Osteoblast (primary cell): ENCODE data around the gene LHFPL2. TPM values are rescaled to one million over a fixed set of nuclear protein-coding genes. Genes with fewer than 3 reads are reported as not detected.
A peak's percentile ranks its signal among the peaks of the same experiment; 100 is the strongest.

Source experiments
- DNase-seq: peaks from one replicate; pipeline ENCODE4 v3.0.0; 2011; ENCODE audit warnings: low spot score, mixed read lengths; ENCODE audit not compliant: insufficient read length; ENCODE audit errors: missing footprints
- H2AFZ ChIP-seq: 2 replicates; pipeline ENCODE4 v1.6.0; 2011; ENCODE audit warnings: mild to moderate bottlenecking, low read length
- H3K27ac ChIP-seq: 2 replicates; pipeline ENCODE4 v1.5.1; 2011; ENCODE audit warnings: mild to moderate bottlenecking, low read depth, low read length, moderate library complexity
- H3K27me3 ChIP-seq: 2 replicates; pipeline ENCODE4 v1.6.0; 2012; ENCODE audit warnings: mild to moderate bottlenecking, control low read depth, inconsistent platforms, low read length, moderate library complexity; ENCODE audit not compliant: insufficient read depth
- H3K36me3 ChIP-seq: 2 replicates; pipeline ENCODE4 v1.5.1; 2011; ENCODE audit warnings: mild to moderate bottlenecking, low read length, control low read depth, moderate library complexity; ENCODE audit not compliant: insufficient read depth
- H3K4me1 ChIP-seq: 2 replicates; pipeline ENCODE4 v1.5.1; 2011; ENCODE audit warnings: mild to moderate bottlenecking, low read length, control low read depth, moderate library complexity; ENCODE audit not compliant: insufficient read depth
- H3K4me2 ChIP-seq: 2 replicates; pipeline ENCODE4 v1.6.0; 2011; ENCODE audit warnings: mild to moderate bottlenecking, low read length; ENCODE audit not compliant: insufficient read depth
- H3K4me3 ChIP-seq: fragments of 200-600 bp; sonication (generic); 3 replicates; pipeline ENCODE4 v1.5.1; 2012; ENCODE audit warnings: mild to moderate bottlenecking, low read length, inconsistent platforms; ENCODE audit not compliant: insufficient read depth
- H3K79me2 ChIP-seq: 2 replicates; pipeline ENCODE4 v1.6.0; 2012; ENCODE audit warnings: mild to moderate bottlenecking, low read length, control low read depth, inconsistent platforms; ENCODE audit not compliant: insufficient read depth
- H3K9me3 ChIP-seq: 2 replicates; pipeline ENCODE4 v1.5.1; 2011; ENCODE audit warnings: low read depth, low read length, control low read depth
- H4K20me1 ChIP-seq: 2 replicates; pipeline ENCODE4 v1.6.0; 2012; ENCODE audit warnings: mild to moderate bottlenecking, low read length, control low read depth; ENCODE audit not compliant: insufficient read depth
- total RNA-seq: library from RNA; depleted of rRNA; stranded (reverse); fragments of >200 nt; gene quantifications from 2 replicates; pipeline ENCODE4 v1.2.3, GENCODE V29; 2012
- TF ChIP-seq, protein P1 (sequence below): IDR thresholded peaks from 2 replicates; pipeline ENCODE4 v1.5.1; 2011; ENCODE audit warnings: mild to moderate bottlenecking, low read depth, low read length, moderate library complexity; ENCODE audit errors: extremely low read depth

The LHFPL2 gene
- total RNA-seq, 1 donor: 64.4 TPM

DNA sequence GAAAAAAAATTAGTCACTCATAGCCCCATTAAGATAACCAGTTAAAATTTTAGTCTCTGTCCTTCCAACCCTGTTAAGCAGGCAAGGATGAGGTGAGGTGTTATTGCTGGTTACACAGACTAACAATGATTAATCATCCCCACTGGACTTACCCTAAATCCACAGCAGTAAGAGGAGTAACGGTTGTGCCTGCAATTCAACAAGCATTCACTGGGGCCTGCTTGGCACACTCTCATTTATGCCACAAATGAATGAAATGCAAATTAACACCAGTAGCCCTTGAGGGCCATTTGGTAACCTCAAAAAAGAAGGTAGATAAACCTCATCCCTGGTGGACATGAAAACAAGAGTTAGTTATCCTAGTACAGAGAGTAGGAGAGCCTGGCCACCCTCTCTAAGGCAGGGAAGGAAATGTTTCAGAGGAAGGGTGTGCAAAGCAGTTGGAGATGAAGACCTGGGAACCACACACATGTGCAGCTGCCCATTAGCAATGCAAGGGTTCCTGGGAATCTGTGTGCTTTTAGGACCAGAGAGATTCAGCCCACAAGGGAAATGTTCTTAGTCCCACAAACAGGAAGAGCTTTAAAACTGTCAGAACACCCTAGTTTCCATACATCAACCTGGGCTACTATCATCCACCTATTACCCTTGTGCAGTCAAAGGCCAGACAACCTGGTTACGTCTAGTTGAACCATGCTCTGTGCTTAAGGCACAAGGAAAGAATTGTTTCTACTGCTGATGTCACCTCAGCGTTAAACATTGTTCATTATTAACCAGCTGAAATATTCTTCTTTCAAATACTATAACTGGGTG lies 7.7 kb downstream of the LHFPL2 start:
- Histone ChIP-seq H3K27ac (peak overlapping the region; percentile 71), H3K9me3 (no peaks in the 10 kb centered on the region), H3K4me1 (peaks cover 36% of the 10 kb centered on the region), H2AFZ (no peak overlapping the region), H3K79me2 (peaks cover 84% of the 10 kb centered on the region), H3K4me2 (peak overlapping the region; percentile 23), H3K4me3 (no peak overlapping the region), H4K20me1 (peaks cover 11% of the 10 kb centered on the region), H3K27me3 (no peaks in the 10 kb centered on the region), H3K36me3 (no peaks in the 10 kb centered on the region)
- TF ChIP-seq, protein P1, sequence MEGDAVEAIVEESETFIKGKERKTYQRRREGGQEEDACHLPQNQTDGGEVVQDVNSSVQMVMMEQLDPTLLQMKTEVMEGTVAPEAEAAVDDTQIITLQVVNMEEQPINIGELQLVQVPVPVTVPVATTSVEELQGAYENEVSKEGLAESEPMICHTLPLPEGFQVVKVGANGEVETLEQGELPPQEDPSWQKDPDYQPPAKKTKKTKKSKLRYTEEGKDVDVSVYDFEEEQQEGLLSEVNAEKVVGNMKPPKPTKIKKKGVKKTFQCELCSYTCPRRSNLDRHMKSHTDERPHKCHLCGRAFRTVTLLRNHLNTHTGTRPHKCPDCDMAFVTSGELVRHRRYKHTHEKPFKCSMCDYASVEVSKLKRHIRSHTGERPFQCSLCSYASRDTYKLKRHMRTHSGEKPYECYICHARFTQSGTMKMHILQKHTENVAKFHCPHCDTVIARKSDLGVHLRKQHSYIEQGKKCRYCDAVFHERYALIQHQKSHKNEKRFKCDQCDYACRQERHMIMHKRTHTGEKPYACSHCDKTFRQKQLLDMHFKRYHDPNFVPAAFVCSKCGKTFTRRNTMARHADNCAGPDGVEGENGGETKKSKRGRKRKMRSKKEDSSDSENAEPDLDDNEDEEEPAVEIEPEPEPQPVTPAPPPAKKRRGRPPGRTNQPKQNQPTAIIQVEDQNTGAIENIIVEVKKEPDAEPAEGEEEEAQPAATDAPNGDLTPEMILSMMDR: peak; percentile 16
- DNase-seq: no peak

DNA sequence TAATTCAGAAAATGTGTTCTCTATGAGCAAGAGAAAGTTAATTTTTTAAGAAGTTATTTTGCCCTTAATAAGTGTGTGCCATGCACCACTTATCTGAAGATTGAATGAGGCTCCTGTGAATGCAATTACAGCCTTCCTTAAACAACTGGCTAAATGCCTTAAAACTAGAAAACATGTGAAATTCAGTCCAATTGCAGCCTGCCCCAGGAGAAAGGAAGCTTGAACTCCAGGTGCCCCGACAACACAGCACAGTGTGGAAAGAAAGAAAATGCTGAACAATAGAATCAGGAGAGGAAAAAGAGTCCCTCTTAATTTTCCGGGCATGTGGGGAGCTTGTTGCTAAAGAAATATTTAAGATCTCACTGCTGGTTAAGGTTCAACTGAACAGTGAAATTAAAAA lies 8.8 kb downstream of the LHFPL2 start:
- Histone ChIP-seq H4K20me1 (peaks cover 13% of the 10 kb centered on the region), H3K4me3 (no peak overlapping the region), H3K79me2 (peaks cover 82% of the 10 kb centered on the region), H3K4me2 (no peak overlapping the region), H2AFZ (no peak overlapping the region), H3K27ac (peak overlapping the region; percentile 71), H3K9me3 (no peaks in the 10 kb centered on the region), H3K4me1 (peaks cover 41% of the 10 kb centered on the region), H3K27me3 (no peaks in the 10 kb centered on the region), H3K36me3 (no peaks in the 10 kb centered on the region)
- DNase-seq: no peak
- TF ChIP-seq, protein P1: no peak

DNA sequence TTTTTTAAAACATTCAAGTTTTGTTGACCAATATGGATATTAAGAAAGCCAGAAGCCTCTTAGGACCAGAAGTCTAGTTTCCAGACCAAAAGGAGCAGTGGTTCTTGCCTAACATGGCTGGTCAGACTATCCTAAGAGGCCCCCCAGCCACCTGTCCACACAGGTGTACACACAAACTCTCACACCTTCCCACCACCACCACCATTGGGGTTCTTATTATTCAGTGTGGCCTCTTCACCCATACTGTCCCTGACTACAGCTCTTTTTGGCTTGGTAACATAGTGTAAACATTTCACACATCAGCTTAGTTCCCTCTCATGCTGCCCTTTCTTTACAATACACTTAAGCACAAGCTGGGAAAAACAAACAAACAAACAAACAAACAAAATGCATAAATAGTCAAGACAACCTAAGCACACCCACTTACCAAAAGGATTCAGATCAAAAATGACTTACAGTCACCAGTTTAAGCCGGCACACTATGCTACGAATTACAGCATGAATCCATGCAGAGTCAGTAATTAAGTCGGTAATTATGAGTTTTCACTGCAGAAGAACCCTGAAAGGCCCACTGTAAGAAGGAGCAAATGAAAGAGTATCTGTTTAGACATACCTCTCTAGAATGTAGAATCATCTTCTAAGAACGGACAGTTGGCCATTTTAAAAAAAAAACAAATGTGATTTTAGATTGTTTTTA lies 9.5 kb downstream of the LHFPL2 start:
- Histone ChIP-seq H3K4me1 (peaks cover 48% of the 10 kb centered on the region), H3K4me3 (no peak overlapping the region)
- TF ChIP-seq, protein P1: no peak

DNA sequence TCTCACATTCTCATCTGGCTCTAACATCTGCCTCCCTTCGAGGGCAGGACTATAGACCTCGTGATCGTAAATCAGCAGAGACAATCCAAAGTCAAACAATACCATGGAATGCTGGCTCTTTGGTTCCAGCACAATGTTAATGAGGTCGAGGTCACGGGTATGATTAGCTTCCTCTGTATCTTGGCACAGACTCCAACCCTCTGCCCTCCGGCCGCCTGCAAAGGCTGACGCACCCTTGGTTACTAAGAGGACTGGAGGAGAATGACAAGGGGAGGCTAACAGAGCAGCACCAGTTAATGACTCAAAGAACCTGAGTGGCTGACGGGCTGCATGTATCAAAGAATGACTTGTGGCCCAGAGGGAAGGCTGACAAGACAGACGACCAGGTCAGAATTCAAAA lies 10.1 kb downstream of the LHFPL2 start:
- H4K20me1 ChIP-seq: peaks cover 24% of the 10 kb centered on the region
- peaks cover 79% of the 10 kb centered on the region for H3K79me2 ChIP-seq
- H3K27me3 ChIP-seq: no peaks in the 10 kb centered on the region
- peak overlapping the region; percentile 37 for H3K4me2 ChIP-seq
- no peak overlapping the region for H3K4me3 ChIP-seq
- peaks cover 55% of the 10 kb centered on the region for H3K4me1 ChIP-seq
- H3K36me3 ChIP-seq: no peaks in the 10 kb centered on the region
- peak; percentile 88 for DNase-seq
- TF ChIP-seq, protein P1: no peak
- no peak overlapping the region for H2AFZ ChIP-seq
- no peaks in the 10 kb centered on the region for H3K9me3 ChIP-seq
- H3K27ac ChIP-seq: peak overlapping the region; percentile 71

More for the DNA sequence above, 9.5 kb downstream of the LHFPL2 start:
- H3K27ac ChIP-seq: peak overlapping the region; percentile 71
- H3K9me3 ChIP-seq: no peaks in the 10 kb centered on the region
- no peak for DNase-seq
- peaks cover 20% of the 10 kb centered on the region for H4K20me1 ChIP-seq
- peak overlapping the region; percentile 37 for H3K4me2 ChIP-seq
- no peak overlapping the region for H2AFZ ChIP-seq
- H3K79me2 ChIP-seq: peaks cover 82% of the 10 kb centered on the region
- no peaks in the 10 kb centered on the region for H3K27me3 ChIP-seq
- no peaks in the 10 kb centered on the region for H3K36me3 ChIP-seq
